Adrenal gland (tissue), 5 donors: ENCODE measurements around the gene ITIH3.

ENCODE experiments used
- POLR2A ChIP-seq, 2 donors: fragments of 450-650 bp; IDR thresholded peaks; one replicate each; pipeline ENCODE4 v1.6.1; 2017; ENCODE audit warnings: antibody characterized with exemption in 2 of 2, mild to moderate bottlenecking in 2 of 2, moderate library complexity in 1 of 2
- TF ChIP-seq, protein P1 (sequence below), 6 experiments: fragments of 450-650 bp in 4 of 6; fragments of 200-600 bp in 2 of 6; sonication (generic) in 1 of 6; IDR thresholded peaks; 1 replicate in 5 of 6; 2 replicates in 1 of 6; pipeline versions ENCODE4 v1.5.1 to v1.8.0; 2016 to 2021; ENCODE audit warnings: antibody characterized with exemption in 6 of 6, mild to moderate bottlenecking in 2 of 6, moderate library complexity in 1 of 6
- donor health status: DM: no; HTN: no; CAD: no.

DNA sequence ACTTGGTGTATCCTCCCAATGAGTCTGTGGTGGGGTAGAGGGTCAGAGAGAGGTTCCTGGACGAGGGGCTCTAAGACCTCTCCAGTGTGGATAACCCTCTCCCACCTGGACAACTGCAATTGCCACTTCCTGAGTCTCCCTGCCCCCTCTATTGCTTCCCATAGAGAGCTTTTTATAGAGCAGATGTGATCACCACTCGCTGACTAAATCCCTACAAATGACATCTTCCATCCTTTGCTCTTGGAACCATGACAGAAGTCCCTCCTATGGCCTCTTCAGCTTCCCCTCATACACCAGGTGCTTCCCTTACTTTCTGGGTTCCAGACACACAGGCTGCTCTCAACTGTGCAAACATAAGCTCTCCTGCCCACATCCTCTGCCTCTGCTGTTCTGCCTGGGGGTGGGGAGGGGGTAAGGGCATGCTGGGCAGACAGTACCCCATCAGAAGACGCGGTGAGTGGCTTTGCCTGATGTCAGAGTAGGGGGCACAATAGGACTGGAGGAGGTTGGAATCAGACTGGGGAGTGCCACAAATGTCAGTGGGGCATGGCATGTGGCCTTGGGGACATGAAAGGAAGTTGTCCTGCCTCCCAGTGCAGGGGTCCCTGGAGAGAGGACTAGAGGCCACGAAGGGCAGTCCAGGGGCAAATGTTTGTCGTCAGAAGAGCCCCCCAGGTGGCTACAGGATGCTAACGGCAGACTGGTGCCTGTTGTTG lies 15.2 kb downstream of the ITIH3 start:
- no peak for TF ChIP-seq POLR2A (IDR thresholded peaks at IDR 0.05)
- TF ChIP-seq, protein P1, sequence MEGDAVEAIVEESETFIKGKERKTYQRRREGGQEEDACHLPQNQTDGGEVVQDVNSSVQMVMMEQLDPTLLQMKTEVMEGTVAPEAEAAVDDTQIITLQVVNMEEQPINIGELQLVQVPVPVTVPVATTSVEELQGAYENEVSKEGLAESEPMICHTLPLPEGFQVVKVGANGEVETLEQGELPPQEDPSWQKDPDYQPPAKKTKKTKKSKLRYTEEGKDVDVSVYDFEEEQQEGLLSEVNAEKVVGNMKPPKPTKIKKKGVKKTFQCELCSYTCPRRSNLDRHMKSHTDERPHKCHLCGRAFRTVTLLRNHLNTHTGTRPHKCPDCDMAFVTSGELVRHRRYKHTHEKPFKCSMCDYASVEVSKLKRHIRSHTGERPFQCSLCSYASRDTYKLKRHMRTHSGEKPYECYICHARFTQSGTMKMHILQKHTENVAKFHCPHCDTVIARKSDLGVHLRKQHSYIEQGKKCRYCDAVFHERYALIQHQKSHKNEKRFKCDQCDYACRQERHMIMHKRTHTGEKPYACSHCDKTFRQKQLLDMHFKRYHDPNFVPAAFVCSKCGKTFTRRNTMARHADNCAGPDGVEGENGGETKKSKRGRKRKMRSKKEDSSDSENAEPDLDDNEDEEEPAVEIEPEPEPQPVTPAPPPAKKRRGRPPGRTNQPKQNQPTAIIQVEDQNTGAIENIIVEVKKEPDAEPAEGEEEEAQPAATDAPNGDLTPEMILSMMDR (IDR thresholded peaks at IDR 0.05): no peak
